ENCODE data around the gene DEGS1. TPM values are rescaled to one million over a fixed set of nuclear protein-coding genes. Genes with fewer than 3 reads are reported as not detected.
"Not testable (repeated sequence)": the region's sequence is repeated elsewhere in the genome, so short reads cannot be mapped to it uniquely, and the experiment has no call there.

DEGS1 gene
- total and polyA plus RNA-seq, 2 experiments from 2014 or later: 45.7 to 67.9 TPM

DNA sequence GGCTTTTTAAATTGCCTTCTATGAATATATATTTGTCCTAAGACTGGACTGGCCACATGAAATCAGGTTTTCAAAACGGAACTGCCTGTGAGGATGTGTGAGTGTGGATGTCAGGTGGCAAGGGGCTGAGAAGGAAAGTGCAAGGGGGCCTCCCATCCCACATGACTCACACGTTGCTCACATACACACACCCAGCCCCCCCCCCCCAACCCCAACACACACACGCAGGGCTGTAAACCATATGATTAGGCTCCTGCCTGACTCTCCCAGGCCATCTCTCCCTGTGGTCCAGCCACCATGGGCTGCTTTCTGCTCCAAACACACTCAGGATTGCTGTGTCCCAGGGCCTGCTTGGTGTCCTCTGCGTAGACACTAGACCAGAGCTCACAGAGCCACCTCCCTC lies 22.4 kb downstream of the DEGS1 start (continued):
- TF ChIP-seq ZNF462 (CRISPR knock-in tag; IDR thresholded peaks at IDR 0.05) (no peak), ZNF114 (CRISPR knock-in tag; IDR thresholded peaks at IDR 0.05) (no peak), NANOG (IDR thresholded peaks at IDR 0.05; ENCODE audit: borderline replicate concordance) (no peak), ETS1 (IDR thresholded peaks at IDR 0.05) (no peak), CREB1 (CRISPR knock-in tag; IDR thresholded peaks at IDR 0.05; ENCODE audit: low read depth) (no peak), EZH2phosphoT487 (IDR thresholded peaks at IDR 0.05; ENCODE audit: unreplicated experiment) (no peak)
- TF ChIP-seq, protein P1, sequence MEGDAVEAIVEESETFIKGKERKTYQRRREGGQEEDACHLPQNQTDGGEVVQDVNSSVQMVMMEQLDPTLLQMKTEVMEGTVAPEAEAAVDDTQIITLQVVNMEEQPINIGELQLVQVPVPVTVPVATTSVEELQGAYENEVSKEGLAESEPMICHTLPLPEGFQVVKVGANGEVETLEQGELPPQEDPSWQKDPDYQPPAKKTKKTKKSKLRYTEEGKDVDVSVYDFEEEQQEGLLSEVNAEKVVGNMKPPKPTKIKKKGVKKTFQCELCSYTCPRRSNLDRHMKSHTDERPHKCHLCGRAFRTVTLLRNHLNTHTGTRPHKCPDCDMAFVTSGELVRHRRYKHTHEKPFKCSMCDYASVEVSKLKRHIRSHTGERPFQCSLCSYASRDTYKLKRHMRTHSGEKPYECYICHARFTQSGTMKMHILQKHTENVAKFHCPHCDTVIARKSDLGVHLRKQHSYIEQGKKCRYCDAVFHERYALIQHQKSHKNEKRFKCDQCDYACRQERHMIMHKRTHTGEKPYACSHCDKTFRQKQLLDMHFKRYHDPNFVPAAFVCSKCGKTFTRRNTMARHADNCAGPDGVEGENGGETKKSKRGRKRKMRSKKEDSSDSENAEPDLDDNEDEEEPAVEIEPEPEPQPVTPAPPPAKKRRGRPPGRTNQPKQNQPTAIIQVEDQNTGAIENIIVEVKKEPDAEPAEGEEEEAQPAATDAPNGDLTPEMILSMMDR (conservative IDR thresholded peaks at IDR 0.05; ENCODE audit: low read depth in 2 of 2): no peak

GRCh38 chr1:224205931-224206538 lies 23.0 kb downstream of the DEGS1 start:
- not testable (repeated sequence) for H3K27ac Mint-ChIP-seq, H3K4me2 ChIP-seq

More at GRCh38 chr1:224205931-224206538, 23.0 kb downstream of the DEGS1 start:
- Mint-ChIP-seq H3K4me1 (peaks cover 26% of the 10 kb centered on the region), H3K27me3 (ENCODE audit: insufficient read depth, low read depth, poor library complexity) (peaks cover 11% of the 10 kb centered on the region)
- DNase-seq (ENCODE audit: low spot score); H3K36me3 Mint-ChIP-seq (ENCODE audit: low read depth); H3K27ac ChIP-seq (ENCODE audit: low read depth); H3K9me3 Mint-ChIP-seq; H2AFZ ChIP-seq; ATAC-seq; H3K27me3 ChIP-seq (ENCODE audit: insufficient read depth); H3K4me3 Mint-ChIP-seq; H3K9me2 ChIP-seq (ENCODE audit: insufficient read depth); H4K20me1 ChIP-seq (replicated peaks; ENCODE audit: insufficient read depth); H3K79me2 ChIP-seq (replicated peaks; ENCODE audit: insufficient read depth); H3K36me3 ChIP-seq (ENCODE audit: insufficient read depth); H3F3A ChIP-seq (replicated peaks; ENCODE audit: low read depth); H3K4me3 ChIP-seq: not testable (repeated sequence)
- H3K4me1 ChIP-seq (ENCODE audit: insufficient read depth): peaks cover 19% of the 10 kb centered on the region

Measured in GM23338 (cell line).